AG04450 (cell line): Measurements from ENCODE around the gene SMIM5. TPM values are rescaled to one million over a fixed set of nuclear protein-coding genes. Genes with fewer than 3 reads are reported as not detected.

ENCODE experiments used
- CTCF ChIA-PET: fragments of 300-600, 350-600 bp; formaldehyde crosslinking; extraction: SDS; loops from one replicate; lab custom pipeline; 2022; ENCODE audit warnings: antibody characterized with exemption, inconsistent platforms; lab: Charles Lee
- POLR2A ChIA-PET: fragments of 350-600 bp; formaldehyde crosslinking; extraction: SDS; loops from one replicate; lab custom pipeline; 2021; ENCODE audit warnings: antibody characterized with exemption, inconsistent platforms; lab: Yijun Ruan, JAX
- DNase-seq: peaks from one replicate; pipeline ENCODE4 v3.0.0-alpha.2; 2011; ENCODE audit warnings: low read depth, low spot score
- H3K27ac ChIP-seq: one replicate; pipeline ENCODE4 v1.5.1; 2012; ENCODE audit warnings: low read depth, low read length, control low read depth
- H3K27me3 ChIP-seq: one replicate; pipeline ENCODE4 v1.6.0; 2012; ENCODE audit warnings: low read length; ENCODE audit not compliant: control insufficient read depth, insufficient read depth
- H3K4me3 ChIP-seq: 2 replicates; pipeline ENCODE4 v1.5.1; 2011; ENCODE audit warnings: mild to moderate bottlenecking, low read depth, low read length, control low read depth
- H3K9me3 ChIP-seq: 2 replicates; pipeline ENCODE4 v1.5.1; 2012; ENCODE audit warnings: low read length; ENCODE audit not compliant: control insufficient read depth, insufficient read depth
- CTCF ChIP-seq: IDR thresholded peaks from 2 replicates; pipeline ENCODE4 v1.5.1; 2011; ENCODE audit warnings: low read depth, low read length, control low read depth, inconsistent platforms
- polyA plus RNA-seq: library from polyadenylated mRNA; depleted of rRNA; stranded (reverse); fragments of >200 nt; gene quantifications from 2 replicates; pipeline ENCODE4 v1.2.3, GENCODE V29; 2011

The SMIM5 gene
- polyA plus RNA-seq, 1 experiment: not detected

DNA sequence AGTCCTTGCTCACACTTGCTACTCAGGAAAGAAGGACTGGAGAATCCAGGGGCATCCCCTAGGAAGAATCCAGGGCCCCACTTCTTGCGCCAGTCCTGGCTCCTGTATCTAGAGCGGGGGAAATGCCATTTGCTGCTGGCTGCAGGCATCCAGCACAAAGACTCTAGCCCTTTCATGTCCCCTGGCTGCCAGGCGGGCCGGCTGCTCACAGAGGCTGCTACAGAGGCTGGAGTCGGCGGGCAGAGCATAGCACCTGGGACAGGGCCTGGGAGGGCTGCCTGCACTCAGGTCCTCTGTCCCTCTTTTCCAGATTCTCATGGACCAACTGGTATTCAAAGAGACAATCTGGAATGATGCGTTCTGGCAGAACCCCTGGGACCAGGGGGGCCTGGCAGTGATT lies 13.8 kb downstream of the SMIM5 start:
- no peak for DNase-seq
- no peaks in the 10 kb centered on the region for H3K9me3 ChIP-seq
- ChIA-PET POLR2A (no interaction called here), CTCF (interaction anchor here (2.2 to 16.8 kb wide), 2 partner anchors 14 to 101 kb away, joined by 7 to 226 read pairs; partner anchors contain the start of gene SMIM5)
- H3K27me3 ChIP-seq: no peaks in the 10 kb centered on the region
- no peak overlapping the region for H3K4me3 ChIP-seq
- no peak for TF ChIP-seq CTCF
- no peak overlapping the region for H3K27ac ChIP-seq

DNA sequence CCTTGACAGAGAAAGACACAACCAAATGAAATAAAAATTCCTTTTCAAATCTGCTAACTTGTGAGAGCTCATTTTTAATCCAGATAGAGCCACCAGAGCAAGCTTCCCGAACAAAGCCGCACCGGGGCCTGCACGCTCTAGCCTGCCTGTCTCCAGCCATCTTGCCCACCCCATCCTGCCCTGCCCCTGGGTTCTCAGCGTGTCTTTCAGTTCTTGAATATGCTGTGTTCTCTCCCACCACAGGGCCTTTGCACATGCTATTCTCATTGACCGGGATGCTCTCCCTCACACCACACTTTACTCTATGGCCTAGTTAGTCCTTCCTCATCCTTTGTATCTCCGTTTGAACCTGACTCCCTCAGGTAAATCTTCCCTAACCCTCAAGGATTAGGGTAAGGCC lies 14.7 kb downstream of the SMIM5 start:
- Histone ChIP-seq H3K4me3 (no peak overlapping the region), H3K27me3 (no peaks in the 10 kb centered on the region), H3K9me3 (no peaks in the 10 kb centered on the region), H3K27ac (no peak overlapping the region)
- POLR2A ChIA-PET: interaction anchor here (0.5 kb wide), 1 partner anchor 231 kb away, joined by 3 read pairs; no protein-coding TSS in a partner anchor
- TF ChIP-seq CTCF: no peak
- no peak for DNase-seq
- CTCF ChIA-PET: interaction anchor here (2.2 to 16.8 kb wide), 2 partner anchors 15 to 100 kb away, joined by 7 to 226 read pairs; partner anchors contain the start of gene SMIM5

DNA sequence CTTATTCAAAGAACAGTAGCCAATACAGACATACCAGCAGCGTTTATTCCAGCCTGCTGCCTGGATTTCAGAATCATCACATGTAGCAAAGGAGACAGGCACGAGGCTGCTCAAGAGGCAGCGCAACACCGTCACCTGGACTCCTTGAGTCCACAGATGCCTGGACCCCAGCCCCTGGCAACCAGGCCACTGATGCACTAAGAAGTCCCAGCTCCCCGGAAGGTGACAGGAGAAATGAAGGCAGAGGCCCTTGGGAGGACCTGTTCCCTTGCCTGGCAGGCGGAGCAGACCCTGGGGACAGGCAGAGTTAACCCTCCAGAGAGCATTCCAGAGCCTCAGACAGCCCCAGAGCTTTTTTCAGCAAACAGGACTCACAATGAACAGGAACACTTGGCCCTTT lies 16.5 kb downstream of the SMIM5 start:
- Histone ChIP-seq H3K27me3 (no peaks in the 10 kb centered on the region), H3K27ac (no peak overlapping the region), H3K4me3 (no peak overlapping the region), H3K9me3 (no peaks in the 10 kb centered on the region)
- ChIA-PET CTCF (interaction anchor here (2.1 to 16.8 kb wide), 2 partner anchors 16 to 98 kb away, joined by 8 to 226 read pairs; partner anchors contain the start of gene SMIM5), POLR2A (no interaction called here)
- no peak for TF ChIP-seq CTCF
- DNase-seq: no peak

- Histone ChIP-seq H3K9me3 (no peaks in the 10 kb centered on the region), H3K27ac (no peak overlapping the region), H3K4me3 (no peak overlapping the region), H3K27me3 (no peaks in the 10 kb centered on the region)
- POLR2A ChIA-PET: no interaction called here
- CTCF ChIA-PET: interaction anchor here (3.3 to 16.8 kb wide), 2 partner anchors 17 to 98 kb away, joined by 21 to 226 read pairs; partner anchors contain the start of gene SMIM5
- no peak for DNase-seq
- TF ChIP-seq CTCF: no peak
Measured at GRCh38 chr17:75650874-75651273, 17.6 kb downstream of the SMIM5 start.

GRCh38 chr17:75652341-75652740 lies 19.1 kb downstream of the SMIM5 start:
- Histone ChIP-seq H3K27ac (no peak overlapping the region), H3K27me3 (no peaks in the 10 kb centered on the region), H3K4me3 (no peak overlapping the region), H3K9me3 (no peaks in the 10 kb centered on the region)
- TF ChIP-seq CTCF: no peak
- ChIA-PET CTCF (interaction anchor here (0.5 to 16.8 kb wide), 6 partner anchors 8 to 96 kb away, joined by 3 to 226 read pairs (median 10); partner anchors contain the start of gene SMIM5), POLR2A (no interaction called here)
- DNase-seq: no peak
